Activated T-helper 17 cell treated with anti-CD3 and anti-CD28 coated beads, Interleukin-2, amount 50 U/mL, for 72 hours (primary cell): ENCODE data around the gene AFAP1L2. TPM values are rescaled to one million over a fixed set of nuclear protein-coding genes. Genes with fewer than 3 reads are reported as not detected.

ENCODE experiments used
- ATAC-seq: fragments of 150-1000 bp; cut with Tn5 transposase; replicated peaks from 2 replicates; pipeline ENCODE4 v1.10.0; 2021; ENCODE audit warnings: mild to moderate bottlenecking, moderate library complexity
- H3K27ac Mint-ChIP-seq: one replicate; pipeline ENCODE4 v1.8.0; 2022; ENCODE audit warnings: mixed read lengths
- H3K27me3 Mint-ChIP-seq: one replicate; pipeline ENCODE4 v1.8.0; 2022; ENCODE audit warnings: mixed read lengths
- H3K36me3 Mint-ChIP-seq: one replicate; pipeline ENCODE4 v1.8.0; 2022; ENCODE audit warnings: low read depth, mild to moderate bottlenecking, mixed read lengths
- H3K4me1 Mint-ChIP-seq: one replicate; pipeline ENCODE4 v1.8.0; 2022; ENCODE audit warnings: mixed read lengths
- H3K4me3 Mint-ChIP-seq: one replicate; pipeline ENCODE4 v1.8.0; 2022; ENCODE audit warnings: mild to moderate bottlenecking, mixed read lengths
- H3K9me3 Mint-ChIP-seq: one replicate; pipeline ENCODE4 v1.8.0; 2022; ENCODE audit warnings: mixed read lengths
- total RNA-seq, 2 donors: library from RNA; stranded (reverse); gene quantifications; one replicate each; pipeline ENCODE4 v1.2.3, GENCODE V29; 2022

Gene AFAP1L2
- total RNA-seq, 2 donors from 2014 or later = 1.1 to 1.7 TPM

GRCh38 chr10:114284346-114285071 lies 119.8 kb downstream of the AFAP1L2 start:
- H3K36me3 Mint-ChIP-seq = no peaks in the 10 kb centered on the region
- H3K27me3 Mint-ChIP-seq = no peaks in the 10 kb centered on the region
- no peaks in the 10 kb centered on the region for H3K9me3 Mint-ChIP-seq
- H3K4me3 Mint-ChIP-seq = no peak overlapping the region
- no peaks in the 10 kb centered on the region for H3K4me1 Mint-ChIP-seq
- no peak overlapping the region for H3K27ac Mint-ChIP-seq
- ATAC-seq = no peak

GRCh38 chr10:114283535-114284234 lies 120.6 kb downstream of the AFAP1L2 start:
- ATAC-seq = no peak
- no peak overlapping the region for H3K4me3 Mint-ChIP-seq
- no peaks in the 10 kb centered on the region for H3K36me3 Mint-ChIP-seq
- H3K4me1 Mint-ChIP-seq = no peaks in the 10 kb centered on the region
- H3K9me3 Mint-ChIP-seq = no peaks in the 10 kb centered on the region
- no peak overlapping the region for H3K27ac Mint-ChIP-seq
- H3K27me3 Mint-ChIP-seq = no peaks in the 10 kb centered on the region

- Mint-ChIP-seq H3K9me3 (no peaks in the 10 kb centered on the region), H3K36me3 (no peaks in the 10 kb centered on the region), H3K27me3 (no peaks in the 10 kb centered on the region), H3K4me3 (no peak overlapping the region), H3K4me1 (no peaks in the 10 kb centered on the region), H3K27ac (no peak overlapping the region)
- no peak for ATAC-seq
Observed at GRCh38 chr10:114283091-114283490, 121.2 kb downstream of the AFAP1L2 start.

GRCh38 chr10:114282526-114282925 lies 121.8 kb downstream of the AFAP1L2 start:
- Mint-ChIP-seq H3K9me3 (no peaks in the 10 kb centered on the region), H3K36me3 (no peaks in the 10 kb centered on the region), H3K4me1 (no peaks in the 10 kb centered on the region), H3K27ac (no peak overlapping the region), H3K4me3 (no peak overlapping the region), H3K27me3 (no peaks in the 10 kb centered on the region)
- no peak for ATAC-seq

GRCh38 chr10:114281461-114281860 lies 122.8 kb downstream of the AFAP1L2 start:
- H3K9me3 Mint-ChIP-seq = no peaks in the 10 kb centered on the region
- H3K4me1 Mint-ChIP-seq = no peaks in the 10 kb centered on the region
- no peaks in the 10 kb centered on the region for H3K27me3 Mint-ChIP-seq
- no peaks in the 10 kb centered on the region for H3K36me3 Mint-ChIP-seq
- H3K4me3 Mint-ChIP-seq = no peak overlapping the region
- H3K27ac Mint-ChIP-seq = no peak overlapping the region
- no peak for ATAC-seq

- Mint-ChIP-seq H3K9me3 (no peaks in the 10 kb centered on the region), H3K36me3 (no peaks in the 10 kb centered on the region), H3K27me3 (no peaks in the 10 kb centered on the region), H3K4me1 (no peaks in the 10 kb centered on the region), H3K27ac (no peak overlapping the region), H3K4me3 (no peak overlapping the region)
- ATAC-seq = no peak
Observed at GRCh38 chr10:114281006-114281405, 123.3 kb downstream of the AFAP1L2 start.

GRCh38 chr10:114279901-114280644 lies 124.2 kb downstream of the AFAP1L2 start:
- H3K27ac Mint-ChIP-seq = no peak overlapping the region
- no peaks in the 10 kb centered on the region for H3K36me3 Mint-ChIP-seq
- no peak overlapping the region for H3K4me3 Mint-ChIP-seq
- no peak for ATAC-seq
- H3K9me3 Mint-ChIP-seq = no peaks in the 10 kb centered on the region
- no peaks in the 10 kb centered on the region for H3K4me1 Mint-ChIP-seq
- peaks cover under 1% of the 10 kb centered on the region for H3K27me3 Mint-ChIP-seq

GRCh38 chr10:114279289-114279688 lies 125.0 kb downstream of the AFAP1L2 start:
- no peaks in the 10 kb centered on the region for H3K4me1 Mint-ChIP-seq
- no peaks in the 10 kb centered on the region for H3K36me3 Mint-ChIP-seq
- H3K4me3 Mint-ChIP-seq = no peak overlapping the region
- no peaks in the 10 kb centered on the region for H3K9me3 Mint-ChIP-seq
- ATAC-seq = no peak
- H3K27ac Mint-ChIP-seq = no peak overlapping the region
- H3K27me3 Mint-ChIP-seq = peaks cover 6% of the 10 kb centered on the region

- no peaks in the 10 kb centered on the region for H3K9me3 Mint-ChIP-seq
- no peak overlapping the region for H3K4me3 Mint-ChIP-seq
- H3K4me1 Mint-ChIP-seq = no peaks in the 10 kb centered on the region
- H3K36me3 Mint-ChIP-seq = no peaks in the 10 kb centered on the region
- no peak overlapping the region for H3K27ac Mint-ChIP-seq
- ATAC-seq = no peak
- peaks cover 9% of the 10 kb centered on the region for H3K27me3 Mint-ChIP-seq
Observed at GRCh38 chr10:114278884-114279191, 125.5 kb downstream of the AFAP1L2 start.

GRCh38 chr10:114278140-114278883 lies 126.0 kb downstream of the AFAP1L2 start:
- H3K4me3 Mint-ChIP-seq = no peak overlapping the region
- H3K4me1 Mint-ChIP-seq = no peaks in the 10 kb centered on the region
- no peaks in the 10 kb centered on the region for H3K9me3 Mint-ChIP-seq
- no peaks in the 10 kb centered on the region for H3K36me3 Mint-ChIP-seq
- no peak for ATAC-seq
- H3K27me3 Mint-ChIP-seq = peaks cover 11% of the 10 kb centered on the region
- H3K27ac Mint-ChIP-seq = no peak overlapping the region

- H3K27ac Mint-ChIP-seq = no peak overlapping the region
- no peaks in the 10 kb centered on the region for H3K9me3 Mint-ChIP-seq
- no peak for ATAC-seq
- peaks cover 11% of the 10 kb centered on the region for H3K27me3 Mint-ChIP-seq
- H3K36me3 Mint-ChIP-seq = no peaks in the 10 kb centered on the region
- H3K4me3 Mint-ChIP-seq = no peak overlapping the region
- no peaks in the 10 kb centered on the region for H3K4me1 Mint-ChIP-seq
Observed at GRCh38 chr10:114276671-114277070, 127.6 kb downstream of the AFAP1L2 start.

- no peaks in the 10 kb centered on the region for H3K36me3 Mint-ChIP-seq
- H3K27me3 Mint-ChIP-seq = peaks cover 12% of the 10 kb centered on the region
- H3K9me3 Mint-ChIP-seq = no peaks in the 10 kb centered on the region
- H3K4me3 Mint-ChIP-seq = no peak overlapping the region
- H3K4me1 Mint-ChIP-seq = no peaks in the 10 kb centered on the region
- ATAC-seq = no peak
- no peak overlapping the region for H3K27ac Mint-ChIP-seq
Observed at GRCh38 chr10:114276066-114276465, 128.2 kb downstream of the AFAP1L2 start.

GRCh38 chr10:114274616-114275453 lies 129.5 kb downstream of the AFAP1L2 start:
- no peak for ATAC-seq
- H3K9me3 Mint-ChIP-seq = no peaks in the 10 kb centered on the region
- H3K27me3 Mint-ChIP-seq = peaks cover 15% of the 10 kb centered on the region
- no peak overlapping the region for H3K4me3 Mint-ChIP-seq
- H3K36me3 Mint-ChIP-seq = no peaks in the 10 kb centered on the region
- H3K27ac Mint-ChIP-seq = no peak overlapping the region
- H3K4me1 Mint-ChIP-seq = no peaks in the 10 kb centered on the region

GRCh38 chr10:114273910-114274309 lies 130.4 kb downstream of the AFAP1L2 start:
- H3K36me3 Mint-ChIP-seq = no peaks in the 10 kb centered on the region
- peaks cover 15% of the 10 kb centered on the region for H3K27me3 Mint-ChIP-seq
- no peaks in the 10 kb centered on the region for H3K4me1 Mint-ChIP-seq
- H3K27ac Mint-ChIP-seq = no peak overlapping the region
- H3K9me3 Mint-ChIP-seq = no peaks in the 10 kb centered on the region
- no peak overlapping the region for H3K4me3 Mint-ChIP-seq
- ATAC-seq = no peak
